Ishikawa (cell line): ENCODE results near the gene INO80.

Source experiments
- CEBPB ChIP-seq: IDR thresholded peaks from 2 replicates; pipeline ENCODE4 v1.6.1; 2012
- CREB1 ChIP-seq: IDR thresholded peaks from 2 replicates; pipeline ENCODE4 v1.6.1; 2012; ENCODE audit warnings: low read depth
- EGR1 ChIP-seq: IDR thresholded peaks from 2 replicates; pipeline ENCODE4 v1.6.1; 2012
- EP300 ChIP-seq: IDR thresholded peaks from 2 replicates; pipeline ENCODE4 v1.6.1; 2012; ENCODE audit warnings: borderline replicate concordance
- FOXM1 ChIP-seq: IDR thresholded peaks from 2 replicates; pipeline ENCODE4 v1.6.1; 2012; ENCODE audit warnings: low read depth, borderline replicate concordance
- NFIC ChIP-seq: IDR thresholded peaks from 2 replicates; pipeline ENCODE4 v1.6.1; 2012
- RAD21 ChIP-seq: IDR thresholded peaks from 2 replicates; pipeline ENCODE4 v1.6.1; 2012; ENCODE audit warnings: low read depth
- TAF1 ChIP-seq: IDR thresholded peaks from 2 replicates; pipeline ENCODE4 v1.6.1; 2012; ENCODE audit warnings: low read depth, mild to moderate bottlenecking
- TCF12 ChIP-seq: IDR thresholded peaks from 2 replicates; pipeline ENCODE4 v1.6.1; 2012; ENCODE audit warnings: low read depth
- TEAD4 ChIP-seq: IDR thresholded peaks from 2 replicates; pipeline ENCODE4 v1.6.1; 2012
- USF1 ChIP-seq: IDR thresholded peaks from 2 replicates; pipeline ENCODE4 v1.6.1; 2012
- YY1 ChIP-seq: IDR thresholded peaks from 2 replicates; pipeline ENCODE4 v1.6.1; 2012; ENCODE audit warnings: low read depth
- ZBTB7A ChIP-seq: IDR thresholded peaks from 2 replicates; pipeline ENCODE4 v1.6.1; 2012; ENCODE audit warnings: low read depth
- TF ChIP-seq, protein P1 (sequence below): IDR thresholded peaks from 2 replicates; pipeline ENCODE4 v1.6.1; 2012
- TF ChIP-seq, protein P2 (sequence below): IDR thresholded peaks from 2 replicates; pipeline ENCODE4 v1.6.1; 2012; ENCODE audit warnings: low read depth, mild to moderate bottlenecking

The INO80 gene

GRCh38 chr15:40981186-40981585, 134.9 kb downstream of the INO80 start:
- TF ChIP-seq TCF12: no peak
- no peak for TF ChIP-seq TEAD4
- no peak for TF ChIP-seq USF1
- no peak for TF ChIP-seq EGR1
- TF ChIP-seq, protein P1, sequence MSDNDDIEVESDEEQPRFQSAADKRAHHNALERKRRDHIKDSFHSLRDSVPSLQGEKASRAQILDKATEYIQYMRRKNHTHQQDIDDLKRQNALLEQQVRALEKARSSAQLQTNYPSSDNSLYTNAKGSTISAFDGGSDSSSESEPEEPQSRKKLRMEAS: no peak
- no peak for TF ChIP-seq FOXM1
- no peak for TF ChIP-seq TAF1
- no peak for TF ChIP-seq YY1
- no peak for TF ChIP-seq RAD21
- TF ChIP-seq ZBTB7A: no peak
- TF ChIP-seq, protein P2, sequence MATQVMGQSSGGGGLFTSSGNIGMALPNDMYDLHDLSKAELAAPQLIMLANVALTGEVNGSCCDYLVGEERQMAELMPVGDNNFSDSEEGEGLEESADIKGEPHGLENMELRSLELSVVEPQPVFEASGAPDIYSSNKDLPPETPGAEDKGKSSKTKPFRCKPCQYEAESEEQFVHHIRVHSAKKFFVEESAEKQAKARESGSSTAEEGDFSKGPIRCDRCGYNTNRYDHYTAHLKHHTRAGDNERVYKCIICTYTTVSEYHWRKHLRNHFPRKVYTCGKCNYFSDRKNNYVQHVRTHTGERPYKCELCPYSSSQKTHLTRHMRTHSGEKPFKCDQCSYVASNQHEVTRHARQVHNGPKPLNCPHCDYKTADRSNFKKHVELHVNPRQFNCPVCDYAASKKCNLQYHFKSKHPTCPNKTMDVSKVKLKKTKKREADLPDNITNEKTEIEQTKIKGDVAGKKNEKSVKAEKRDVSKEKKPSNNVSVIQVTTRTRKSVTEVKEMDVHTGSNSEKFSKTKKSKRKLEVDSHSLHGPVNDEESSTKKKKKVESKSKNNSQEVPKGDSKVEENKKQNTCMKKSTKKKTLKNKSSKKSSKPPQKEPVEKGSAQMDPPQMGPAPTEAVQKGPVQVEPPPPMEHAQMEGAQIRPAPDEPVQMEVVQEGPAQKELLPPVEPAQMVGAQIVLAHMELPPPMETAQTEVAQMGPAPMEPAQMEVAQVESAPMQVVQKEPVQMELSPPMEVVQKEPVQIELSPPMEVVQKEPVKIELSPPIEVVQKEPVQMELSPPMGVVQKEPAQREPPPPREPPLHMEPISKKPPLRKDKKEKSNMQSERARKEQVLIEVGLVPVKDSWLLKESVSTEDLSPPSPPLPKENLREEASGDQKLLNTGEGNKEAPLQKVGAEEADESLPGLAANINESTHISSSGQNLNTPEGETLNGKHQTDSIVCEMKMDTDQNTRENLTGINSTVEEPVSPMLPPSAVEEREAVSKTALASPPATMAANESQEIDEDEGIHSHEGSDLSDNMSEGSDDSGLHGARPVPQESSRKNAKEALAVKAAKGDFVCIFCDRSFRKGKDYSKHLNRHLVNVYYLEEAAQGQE: no peak
- TF ChIP-seq EP300: no peak
- no peak for TF ChIP-seq NFIC
- TF ChIP-seq CEBPB: no peak
- no peak for TF ChIP-seq CREB1

- TF ChIP-seq ZBTB7A (no peak), RAD21 (no peak), USF1 (no peak), CREB1 (no peak)
- TF ChIP-seq, protein P2: no peak
- TF ChIP-seq, protein P1: no peak
These were observed 137.5 kb downstream of the INO80 start for GRCh38 chr15:40978562-40978961.

DNA sequence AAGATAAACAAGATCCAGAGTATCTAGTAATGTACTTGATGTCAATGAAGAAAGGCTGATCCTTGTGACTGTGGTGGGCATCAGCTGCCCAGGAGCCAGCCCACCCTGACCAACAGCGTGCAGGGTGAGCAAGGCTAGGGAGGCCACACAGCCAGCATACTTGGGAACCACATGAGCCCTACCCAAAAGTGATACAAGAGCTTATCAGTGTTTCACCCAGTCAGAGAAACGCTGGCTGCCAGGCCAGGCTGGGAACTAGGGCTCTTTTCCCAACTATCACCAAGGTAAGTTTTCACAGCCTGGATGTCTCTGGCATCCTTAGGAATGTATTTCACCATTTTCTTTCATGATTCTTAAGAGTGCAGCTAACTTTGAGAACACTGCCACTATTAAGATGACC, 137.9 kb downstream of the INO80 start:
- TF ChIP-seq USF1 (no peak), TEAD4 (no peak), EP300 (no peak), TAF1 (no peak), CEBPB (no peak), RAD21 (no peak), CREB1 (no peak)
- TF ChIP-seq, protein P1: no peak

GRCh38 chr15:40976819-40977218, 139.3 kb downstream of the INO80 start:
- TF ChIP-seq NFIC (no peak), YY1 (no peak), FOXM1 (no peak), ZBTB7A (no peak), CREB1 (no peak), EP300 (no peak)
- TF ChIP-seq, protein P2: no peak
